Tongue (tissue), 2 donors: ENCODE data around the gene CD2AP. TPM values are rescaled to one million over a fixed set of nuclear protein-coding genes. Genes with fewer than 3 reads are reported as not detected.
"Not testable (repeated sequence)": the region's sequence is repeated elsewhere in the genome, so short reads cannot be mapped to it uniquely, and the experiment has no call there.

Experiments used
- DNase-seq: peaks from one replicate; pipeline ENCODE4 v3.0.0-alpha.2; 2015
- total RNA-seq: library from RNA; depleted of rRNA; stranded (reverse); fragments of >200 nt; gene quantifications from one replicate; pipeline ENCODE4 v1.2.3, GENCODE V29; 2014

CD2AP gene
- total RNA-seq = 34.9 TPM

GRCh38 chr6:47477497-47478232 is at the start of gene CD2AP:
TSS of gene CD2AP (plus strand) at chr6:47477789. CDS start at chr6:47478245, 456 bp downstream.
- DNase-seq = peak; percentile 95

- DNase-seq = no peak
Observed at GRCh38 chr6:47428288-47428687, 49.3 kb upstream of the CD2AP start.

- no peak for DNase-seq
Observed at GRCh38 chr6:47428746-47429664, 48.6 kb upstream of the CD2AP start.

GRCh38 chr6:47434372-47435253 is 43.0 kb upstream of the CD2AP start:
- peak; percentile 26 for DNase-seq

- no peak for DNase-seq
Observed at GRCh38 chr6:47435254-47435612, 42.4 kb upstream of the CD2AP start.

GRCh38 chr6:47437592-47437991 is 40.0 kb upstream of the CD2AP start:
- no peak for DNase-seq

GRCh38 chr6:47438481-47439347 is 38.9 kb upstream of the CD2AP start:
- no peak for DNase-seq

GRCh38 chr6:47439348-47439668 is 38.3 kb upstream of the CD2AP start:
- no peak for DNase-seq

GRCh38 chr6:47440719-47441118 is 36.9 kb upstream of the CD2AP start:
- no peak for DNase-seq

- DNase-seq = not testable (repeated sequence)
Observed at GRCh38 chr6:47444964-47445363, 32.6 kb upstream of the CD2AP start.

- DNase-seq = no peak
Observed at GRCh38 chr6:47446669-47447330, 30.8 kb upstream of the CD2AP start.

GRCh38 chr6:47447722-47448121 is 29.9 kb upstream of the CD2AP start:
- no peak for DNase-seq

GRCh38 chr6:47451162-47451561 is 26.4 kb upstream of the CD2AP start:
- no peak for DNase-seq

- no peak for DNase-seq
Observed at GRCh38 chr6:47452899-47453298, 24.7 kb upstream of the CD2AP start.

GRCh38 chr6:47453372-47453936 is 24.1 kb upstream of the CD2AP start:
- no peak for DNase-seq

- no peak for DNase-seq
Observed at GRCh38 chr6:47454713-47455396, 22.7 kb upstream of the CD2AP start.

GRCh38 chr6:47455533-47456209 is 21.9 kb upstream of the CD2AP start:
- no peak for DNase-seq

- DNase-seq = no peak
Observed at GRCh38 chr6:47456536-47456975, 21.0 kb upstream of the CD2AP start.

GRCh38 chr6:47457370-47457769 is 20.2 kb upstream of the CD2AP start:
- DNase-seq = no peak
